T-helper 2 cell treated with Interferon-gamma antibody and Interleukin-4, amounts not matched to agents 100 ng/mL and 5 ng/mL, for 36 hours (primary cell): Measurements from ENCODE around the gene LRRC4. TPM values are rescaled to one million over a fixed set of nuclear protein-coding genes. Genes with fewer than 3 reads are reported as not detected.

Experiments used
- intact Hi-C: fragments of 100-400 bp; cut with micrococcal nuclease; formaldehyde crosslinking; loops from one replicate; pipeline ENCODE4 v1.15.1; 2023
- total RNA-seq: library from RNA; stranded (reverse); gene quantifications from 2 replicates; pipeline ENCODE4 v1.2.3, GENCODE V29; 2022

LRRC4 gene
- total RNA-seq, 1 donor from 2014 or later = not detected

DNA sequence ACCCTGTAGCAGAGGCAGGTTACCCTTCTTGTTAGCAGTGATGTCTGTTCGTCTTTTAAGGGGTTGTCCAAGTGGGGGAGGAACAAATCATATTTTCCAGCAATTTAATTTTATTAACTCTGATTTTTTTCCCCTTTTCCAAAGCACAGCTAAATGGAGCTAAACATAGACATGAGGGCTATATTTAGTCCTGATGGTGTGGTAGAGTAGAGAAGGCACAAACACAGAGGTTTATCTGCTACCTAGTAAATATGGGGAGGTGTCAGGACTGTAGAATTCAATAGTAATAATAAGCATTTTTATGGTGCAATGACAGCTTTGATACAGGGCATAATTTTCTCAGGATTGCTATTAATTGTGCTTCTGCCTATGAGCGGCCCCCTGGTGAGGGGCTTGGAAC lies 22.5 kb downstream of the LRRC4 start:
- intact Hi-C loops = no loop called here

DNA sequence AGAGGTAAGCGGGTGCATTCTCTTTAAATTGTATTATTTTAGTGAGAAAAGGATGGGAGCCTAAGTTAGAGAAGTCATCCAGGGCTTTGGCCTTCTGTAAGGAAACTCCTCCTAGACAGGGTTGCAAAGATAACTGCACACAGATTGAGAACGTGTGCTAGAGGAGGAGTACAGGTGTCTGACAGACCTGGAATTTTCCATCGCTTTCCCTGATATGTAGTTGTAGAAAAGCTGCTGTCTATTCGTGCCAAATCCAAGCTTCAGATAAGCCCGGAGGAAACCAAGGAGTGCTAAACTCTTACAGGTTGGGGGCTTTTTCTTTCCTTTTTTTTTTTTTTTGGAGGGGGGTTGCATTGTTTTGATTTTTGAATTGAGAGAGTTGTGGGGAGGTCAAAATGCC lies 23.1 kb downstream of the LRRC4 start:
- intact Hi-C loops = no loop called here

DNA sequence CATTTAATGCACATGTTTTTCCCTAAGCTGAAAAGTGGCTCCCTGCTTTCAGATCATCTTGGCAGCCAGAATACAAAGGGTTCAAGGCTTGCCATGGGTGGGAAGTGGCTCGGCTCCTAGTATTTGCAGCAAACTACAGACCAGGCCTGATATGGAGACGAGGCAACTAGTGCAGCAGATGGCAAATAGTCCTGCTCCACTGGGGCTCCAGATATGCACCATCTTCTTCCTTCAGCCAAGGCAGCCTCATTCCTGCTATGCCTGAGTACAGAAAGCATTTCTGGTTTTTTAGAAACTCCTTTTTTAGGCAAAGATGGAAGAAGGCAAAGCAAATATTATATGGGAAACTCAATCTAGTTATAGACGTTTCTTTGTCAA lies 23.9 kb downstream of the LRRC4 start:
- intact Hi-C loops = no loop called here

DNA sequence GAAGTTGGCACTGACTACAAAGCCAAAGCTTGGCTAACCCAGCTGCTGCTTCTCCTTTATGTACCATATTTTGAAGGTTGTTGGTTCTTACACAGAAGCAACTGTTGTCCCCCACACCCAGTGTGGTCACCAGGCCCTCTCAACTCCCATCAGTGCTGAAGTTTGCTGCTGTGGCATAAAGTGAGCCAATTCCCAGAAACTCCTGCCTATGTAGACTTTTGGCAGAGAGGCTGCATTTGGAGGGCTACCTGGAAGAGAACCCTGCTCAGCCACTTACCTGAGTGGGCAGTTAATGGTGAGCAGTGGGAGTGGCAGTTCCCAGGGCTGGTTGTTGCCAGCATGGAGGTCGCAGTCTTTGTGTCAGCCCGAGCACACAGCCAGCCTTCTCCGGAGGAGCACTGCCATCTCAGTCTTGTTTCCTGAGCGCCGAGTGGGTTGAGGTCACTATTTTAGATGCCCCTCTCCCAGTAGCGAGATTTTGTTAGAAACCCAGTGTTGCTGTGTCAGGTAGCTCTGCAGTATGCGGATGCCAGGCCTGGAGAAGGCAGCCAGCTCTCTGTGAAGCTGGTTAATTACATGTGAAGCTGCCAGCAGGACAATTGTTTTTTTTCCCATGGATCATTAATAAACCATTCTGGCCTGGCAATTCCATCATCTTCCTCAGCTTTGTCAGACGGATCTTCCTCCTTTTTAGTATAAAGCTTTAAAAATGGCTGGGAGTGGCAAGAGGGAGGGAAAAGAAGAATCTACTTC lies 24.5 kb downstream of the LRRC4 start:
- intact Hi-C loops = no loop called here

DNA sequence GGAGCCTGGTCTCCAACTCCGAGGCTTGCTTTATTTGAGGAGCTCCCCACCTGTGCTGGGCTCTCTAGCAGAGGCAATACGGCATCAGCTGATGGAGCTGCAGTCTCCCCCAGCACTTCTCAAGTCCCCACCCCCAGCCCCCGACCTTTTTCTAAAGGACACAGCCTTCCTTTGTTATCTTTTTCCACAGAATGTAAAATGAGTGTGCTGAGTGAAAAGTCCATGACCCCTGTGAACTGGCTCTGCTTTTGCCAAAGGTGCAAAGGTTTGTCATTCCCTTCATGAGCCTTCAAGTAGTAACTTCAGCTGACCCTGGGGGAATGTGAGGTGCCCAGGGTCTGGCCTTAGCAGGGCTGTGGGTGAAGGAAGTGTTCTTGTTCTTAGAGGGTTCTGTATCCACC lies 25.5 kb downstream of the LRRC4 start:
- intact Hi-C loops = no loop called here

DNA sequence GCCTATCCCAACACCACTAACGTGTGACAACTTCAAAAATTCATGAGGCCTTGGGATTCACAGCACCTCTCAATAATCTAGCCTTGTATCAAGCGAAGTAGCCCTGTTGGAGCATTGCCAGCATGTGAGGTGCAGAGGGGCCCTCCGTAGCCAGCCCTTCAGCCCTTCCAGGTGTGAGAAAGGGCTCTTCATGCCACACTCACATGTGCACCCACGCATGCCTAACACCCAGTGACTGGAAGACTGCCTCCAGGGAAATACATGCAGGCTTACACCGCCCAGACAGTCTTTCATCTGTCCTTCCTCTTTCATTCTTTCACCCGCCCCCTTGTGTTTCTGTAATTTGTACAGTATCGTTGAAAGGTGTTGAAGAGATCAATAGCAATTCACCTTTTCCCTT lies 26.1 kb downstream of the LRRC4 start:
- intact Hi-C loops = no loop called here

DNA sequence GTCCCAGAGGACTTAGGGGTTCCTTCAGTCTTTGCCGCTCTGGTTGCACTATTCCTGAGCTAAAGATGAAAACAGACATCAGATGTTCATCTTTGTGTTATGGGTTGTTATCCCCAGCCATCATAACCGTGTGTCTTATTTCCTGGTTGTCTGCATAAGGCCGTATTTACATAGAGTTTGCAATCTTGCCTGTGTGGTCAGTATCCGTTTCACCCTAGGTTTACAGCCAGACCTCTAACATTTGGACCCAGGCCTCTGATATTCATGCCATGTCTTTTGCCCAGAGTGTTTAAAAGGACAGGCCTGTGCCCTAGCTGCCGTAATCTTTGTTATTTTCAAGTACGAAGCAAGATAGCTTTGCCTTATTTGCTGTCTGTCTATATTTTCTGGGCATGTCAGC lies 26.6 kb downstream of the LRRC4 start:
- intact Hi-C loops = no loop called here

DNA sequence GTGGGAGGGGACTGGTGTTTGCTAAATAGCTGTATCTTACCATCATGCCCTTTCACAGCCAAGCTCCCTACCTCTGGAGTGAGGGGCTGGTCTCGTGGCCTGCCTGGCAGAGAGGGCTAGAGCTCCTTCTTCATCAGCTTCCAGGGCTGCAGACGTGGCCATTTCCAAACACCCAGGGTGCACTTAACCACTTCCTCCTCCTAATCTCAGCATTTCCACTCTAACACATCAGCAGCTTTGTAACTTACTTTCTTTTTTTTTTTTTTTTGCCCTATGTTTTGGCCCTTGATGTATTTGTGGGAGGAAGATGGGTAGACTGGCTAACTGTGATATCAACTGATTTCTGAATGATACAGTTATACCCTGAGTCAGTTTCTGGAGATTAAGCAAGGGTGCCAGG lies 27.4 kb downstream of the LRRC4 start:
- intact Hi-C loops = no loop called here

DNA sequence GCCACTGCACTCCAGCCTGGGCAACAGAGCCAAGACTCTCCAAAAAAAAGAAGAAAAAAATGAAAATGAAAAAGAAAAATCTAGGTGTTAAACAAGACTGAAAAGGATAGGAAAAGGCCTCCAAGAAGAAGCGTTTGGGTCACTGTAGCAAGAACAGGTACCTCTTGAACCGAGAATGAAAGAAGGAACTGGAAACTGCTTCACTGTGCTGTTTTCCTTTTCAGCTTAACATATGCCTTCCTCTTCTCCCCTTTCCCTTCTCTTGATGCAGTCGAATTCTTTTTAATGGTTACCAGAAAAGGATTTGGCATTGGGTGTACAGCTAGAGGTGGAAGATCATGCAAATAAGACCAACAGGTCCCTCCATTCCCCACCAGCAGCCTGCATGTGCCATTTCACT lies 28.1 kb downstream of the LRRC4 start:
- intact Hi-C loops = no loop called here

DNA sequence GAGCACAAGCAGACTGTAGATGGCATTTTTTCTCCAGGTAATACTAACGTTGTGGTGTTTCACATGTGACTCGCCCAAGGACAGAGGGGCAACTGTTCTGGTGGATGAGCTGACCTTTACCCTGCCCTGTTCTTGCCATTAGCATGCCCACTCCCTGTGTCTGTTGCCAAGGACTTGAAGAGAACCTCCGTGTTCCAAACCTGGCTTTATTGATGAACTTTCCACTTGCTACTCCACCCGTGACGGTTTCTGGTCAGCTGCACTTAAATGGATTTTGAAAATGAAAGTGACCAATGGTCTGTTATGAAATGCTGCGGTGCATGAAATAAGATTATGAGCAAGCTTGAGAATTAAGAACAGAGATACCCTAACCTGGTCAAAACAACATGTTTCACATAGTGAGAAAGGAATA lies 30.4 kb downstream of the LRRC4 start:
- intact Hi-C loops = no loop called here

DNA sequence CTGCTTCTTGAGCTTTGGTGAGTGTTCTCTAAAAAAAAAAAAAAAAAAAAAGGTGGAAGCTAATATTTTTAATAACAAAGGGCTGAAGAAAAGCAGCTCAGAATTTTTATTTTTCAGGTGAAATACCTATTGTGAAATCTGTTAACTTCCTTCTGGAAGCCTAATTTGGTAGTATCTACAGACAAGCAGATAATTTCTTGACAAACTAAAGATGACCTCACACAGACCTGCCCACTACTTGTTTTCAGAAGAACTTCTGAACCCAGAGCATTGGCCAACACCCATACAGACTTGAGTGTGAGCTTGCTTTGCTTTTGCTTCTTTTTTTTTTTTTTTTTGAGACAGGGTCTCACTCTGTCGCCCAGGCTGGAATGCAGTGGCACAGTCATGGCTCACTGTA lies 31.2 kb downstream of the LRRC4 start:
- intact Hi-C loops = no loop called here

DNA sequence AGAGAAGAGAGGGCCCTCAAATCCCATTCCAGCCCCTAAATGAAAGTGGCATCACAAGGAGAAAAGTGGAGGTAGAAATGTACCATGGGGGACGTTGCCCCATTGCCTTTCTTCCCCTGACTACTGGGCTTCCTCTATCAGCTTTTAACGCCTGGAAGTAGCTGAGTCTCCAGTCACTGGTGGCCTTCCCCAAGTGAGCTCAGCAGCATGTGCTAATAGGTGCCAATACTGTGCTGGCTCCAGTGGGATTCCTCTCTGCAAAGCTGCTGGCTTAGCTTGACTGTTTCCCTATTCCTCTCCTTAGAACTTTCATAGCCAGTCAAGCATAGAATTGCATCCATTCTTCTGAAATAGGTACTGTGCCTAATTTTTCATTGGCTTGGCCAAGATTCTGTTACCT lies 32.6 kb downstream of the LRRC4 start:
- intact Hi-C loops = no loop called here

DNA sequence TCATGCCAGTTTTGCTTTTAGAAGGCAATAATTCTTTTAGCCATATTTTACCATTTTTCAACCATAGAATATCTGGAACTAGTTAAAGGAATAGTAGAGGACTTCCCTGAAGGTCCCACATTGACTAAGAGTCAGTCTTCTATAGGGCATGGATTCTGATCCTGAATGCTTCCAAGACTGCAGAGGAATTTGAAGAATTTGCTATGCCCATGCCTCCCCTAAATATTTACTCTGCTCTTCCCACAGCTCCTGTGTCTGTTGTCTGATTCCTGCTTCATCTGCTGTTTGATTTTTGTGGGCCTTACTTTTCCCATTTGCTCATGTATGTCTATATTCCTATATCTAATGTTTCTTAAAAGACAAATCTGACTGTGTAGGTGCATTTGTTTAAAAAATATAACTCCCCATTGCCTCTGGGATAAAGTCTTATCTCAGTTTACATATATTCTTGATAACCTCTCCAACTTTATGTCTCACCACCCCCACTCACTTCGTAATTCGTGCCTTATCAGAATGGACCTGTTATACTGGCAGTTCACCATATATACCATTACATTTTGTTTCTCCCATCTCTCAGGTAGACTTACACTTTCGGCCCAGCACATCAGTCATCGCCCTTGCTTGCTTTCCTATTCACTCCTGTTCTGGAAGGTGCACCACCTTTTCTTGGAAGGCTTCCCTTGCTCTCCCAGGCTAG lies 33.9 kb downstream of the LRRC4 start:
- intact Hi-C loops = no loop called here

DNA sequence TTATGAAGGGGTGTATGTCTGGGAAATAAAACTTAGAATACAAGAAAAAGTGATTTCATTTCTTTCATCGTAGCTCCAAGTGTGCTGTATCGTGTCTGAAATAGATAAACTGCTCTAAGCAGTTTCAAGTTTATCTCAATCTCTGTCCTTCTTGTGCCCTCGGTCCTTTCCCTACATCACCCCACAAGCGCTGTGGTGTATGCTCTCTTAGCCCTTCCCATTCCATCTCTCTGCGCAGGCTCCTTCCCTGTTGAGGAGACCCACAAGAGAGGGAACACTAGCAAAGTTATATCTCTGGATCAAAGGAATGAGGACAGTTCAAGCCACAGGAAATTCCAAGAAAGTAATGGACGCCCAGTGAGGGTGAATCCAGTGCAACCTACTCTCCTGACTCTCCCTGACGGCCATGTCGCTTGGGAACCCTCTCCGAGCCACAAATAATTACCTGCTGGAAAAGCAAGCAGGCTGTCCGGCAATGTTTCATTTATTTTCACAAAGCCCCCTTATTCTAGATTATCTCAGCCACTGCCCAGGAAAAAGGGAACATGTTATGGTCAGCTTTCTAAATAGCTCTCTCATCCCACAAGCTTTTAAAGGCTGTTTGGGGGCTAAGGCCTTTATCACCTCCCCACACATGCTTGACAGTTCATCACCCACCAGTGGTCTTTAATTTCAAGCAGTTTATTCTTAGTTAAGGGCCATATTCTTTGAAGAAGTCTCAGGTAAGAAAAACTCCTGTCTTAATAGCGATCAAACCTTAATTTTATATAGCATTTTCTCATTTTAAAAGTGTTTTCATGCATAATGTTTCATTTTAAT lies 34.8 kb downstream of the LRRC4 start:
- intact Hi-C loops = no loop called here

DNA sequence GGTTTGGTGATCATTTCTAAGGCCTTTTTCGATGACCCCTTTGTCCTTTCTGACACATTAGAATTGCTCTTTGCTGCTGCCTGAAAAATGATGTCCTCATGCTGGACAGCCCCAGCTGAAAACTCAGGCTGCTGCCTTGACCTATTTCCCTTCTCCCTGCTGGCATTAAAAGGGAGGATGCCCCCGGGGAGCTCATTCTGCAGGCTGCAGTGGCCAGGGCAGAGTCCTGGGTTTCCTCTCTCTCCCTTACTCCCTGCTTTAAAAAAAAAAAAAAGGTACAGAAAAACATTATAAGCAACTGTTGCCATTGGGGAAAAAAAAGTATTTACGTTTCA lies 35.4 kb downstream of the LRRC4 start:
- intact Hi-C loops = no loop called here

DNA sequence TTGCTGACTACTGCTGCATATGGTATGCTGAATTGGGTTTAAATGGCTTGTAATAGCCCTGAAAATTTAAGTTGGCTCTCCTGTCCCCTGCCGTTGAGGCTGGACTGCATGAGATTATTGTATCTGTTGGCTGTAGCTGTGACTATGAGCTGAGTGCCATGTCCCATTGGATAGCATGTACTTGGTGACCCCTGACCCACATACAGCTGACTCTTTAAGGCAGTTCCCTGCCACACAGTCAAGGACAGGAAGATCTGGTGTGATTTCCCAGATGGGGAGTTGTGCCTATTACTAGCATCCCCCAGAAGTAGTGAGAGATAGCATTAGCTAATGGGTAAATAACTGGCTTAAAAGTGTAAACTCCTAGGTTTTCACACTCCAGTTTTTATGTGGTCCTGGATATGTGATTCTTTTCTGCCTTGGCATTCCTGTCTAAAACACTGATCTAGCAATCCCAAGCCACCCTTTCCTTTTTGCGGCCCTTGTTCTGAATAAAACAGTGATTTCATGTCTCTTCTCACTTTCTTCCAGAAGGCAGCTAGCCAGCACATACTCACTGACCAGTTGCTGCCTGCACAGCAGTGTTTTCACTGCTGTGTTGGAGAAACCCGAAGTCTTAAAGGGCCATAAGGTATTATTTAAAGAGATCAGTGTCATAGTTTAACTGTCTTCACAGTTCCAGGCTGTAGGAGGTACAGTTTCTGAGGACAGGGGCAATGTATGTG lies 35.9 kb downstream of the LRRC4 start:
- intact Hi-C loops = no loop called here

DNA sequence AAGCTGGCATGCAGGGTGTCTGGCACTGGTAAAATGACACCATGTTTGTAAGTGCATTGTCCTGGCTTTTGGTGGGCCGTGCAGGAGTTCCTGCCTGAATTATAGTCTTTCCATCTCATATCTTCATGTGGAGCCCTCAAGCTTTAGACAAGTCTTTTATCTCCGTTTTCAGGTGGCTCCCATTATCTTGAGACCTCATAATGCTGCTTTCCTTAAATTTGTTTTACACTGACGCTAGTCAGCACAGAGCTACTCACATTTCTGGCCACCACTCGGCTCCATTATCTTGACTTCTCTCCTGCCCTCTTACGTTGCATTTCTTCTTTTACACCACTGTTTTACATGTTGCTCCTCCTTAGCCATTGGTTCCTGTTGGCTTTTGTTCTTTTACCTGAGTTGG lies 37.2 kb downstream of the LRRC4 start:
- intact Hi-C loops = no loop called here

DNA sequence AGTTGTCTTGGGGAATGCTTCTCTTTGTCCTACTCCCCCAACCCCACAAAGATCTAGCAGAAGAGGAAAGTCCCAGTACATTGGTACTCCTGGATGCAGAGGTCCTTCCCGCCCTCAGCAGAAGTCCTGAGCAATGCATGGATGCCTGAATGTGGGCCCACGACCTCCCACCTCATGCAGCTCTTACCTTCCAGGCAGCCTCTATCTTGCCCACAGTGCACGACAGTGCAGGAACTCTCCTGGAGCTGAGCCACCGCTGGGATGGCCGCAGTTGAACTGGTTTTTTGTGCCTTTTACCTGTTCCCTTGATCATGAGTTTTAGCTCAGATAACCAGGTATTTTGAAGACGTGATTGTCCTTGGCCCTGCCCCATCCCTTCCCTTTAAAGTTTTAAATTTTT lies 37.9 kb downstream of the LRRC4 start:
- intact Hi-C loops = no loop called here

DNA sequence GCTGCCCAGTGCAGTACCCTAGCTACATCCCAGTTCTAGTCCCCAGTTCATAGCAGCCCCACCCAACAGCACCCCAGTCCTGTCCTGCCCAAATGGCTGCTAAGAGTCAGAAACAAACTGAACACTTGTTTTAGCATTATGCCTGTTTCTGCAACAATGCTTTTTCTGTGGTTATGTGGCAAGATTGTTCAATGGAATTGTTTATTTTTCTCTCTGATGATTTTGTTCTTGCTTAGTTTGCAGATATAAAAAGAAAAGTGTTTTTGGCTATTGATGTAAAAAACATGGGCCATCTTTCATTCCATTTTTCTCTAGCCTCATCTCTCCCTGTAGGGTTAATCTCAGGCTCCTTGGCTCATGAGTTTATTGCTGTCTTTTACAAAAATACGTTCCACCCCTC lies 42.5 kb downstream of the LRRC4 start:
- intact Hi-C loops = no loop called here

DNA sequence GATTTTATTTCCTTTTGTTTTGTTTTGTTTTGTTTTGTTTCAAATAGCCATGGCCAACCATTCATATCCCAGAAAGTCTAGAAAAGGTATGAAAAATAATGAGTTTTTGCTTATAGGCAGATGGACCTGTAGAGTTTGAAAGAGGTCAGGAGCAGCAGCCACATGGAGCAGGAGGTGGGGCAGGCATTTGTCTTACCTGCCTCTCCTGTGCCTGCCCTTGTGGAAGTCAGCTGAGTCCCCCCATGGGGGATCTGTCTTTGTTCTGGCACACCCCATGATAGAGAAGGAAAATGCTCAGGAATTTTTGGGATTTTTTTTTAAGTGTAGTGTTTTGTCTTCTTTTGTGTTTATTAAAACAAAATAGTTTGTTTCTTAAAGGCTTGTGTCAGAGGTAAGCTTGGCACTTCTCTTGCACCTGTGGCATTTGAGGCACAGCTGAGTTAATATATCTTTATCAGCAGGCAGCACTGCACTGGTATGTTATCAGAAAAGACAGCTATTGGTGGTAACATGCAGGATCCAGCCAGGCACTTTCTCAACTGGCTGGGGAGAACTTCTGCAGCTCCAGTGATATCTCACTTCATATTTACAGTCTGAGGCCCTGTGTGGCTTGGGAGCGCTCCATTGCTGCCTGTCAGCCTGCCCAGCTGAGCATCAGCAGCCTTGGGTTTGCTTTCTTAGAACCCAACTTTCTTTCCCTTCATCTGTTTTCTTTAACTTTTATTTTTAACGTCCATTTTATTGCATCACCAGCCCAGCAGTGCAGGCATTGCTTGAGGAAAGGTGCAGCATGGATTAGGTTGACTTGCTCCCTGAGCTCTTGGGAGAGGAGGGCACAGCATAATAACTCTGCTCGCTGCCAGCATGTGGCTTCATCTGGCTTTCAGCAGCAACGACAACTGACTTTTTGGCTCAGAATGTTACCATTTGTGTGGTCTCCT lies 44.4 kb downstream of the LRRC4 start:
- intact Hi-C loops = no loop called here
